Keratinocyte (primary cell): ENCODE results near the gene PACSIN2. TPM values are rescaled to one million over a fixed set of nuclear protein-coding genes. Genes with fewer than 3 reads are reported as not detected.

Source experiments
- DNase-seq: peaks from one replicate; pipeline ENCODE4 v3.0.0-alpha.2; 2011; ENCODE audit warnings: low read depth, missing footprints, low spot score
- FAIRE-seq: peaks from 2 replicates; lab custom pipeline; 2011; peaks lifted over from hg19 to GRCh38; lab: Jason Lieb, UNC
- H2AFZ ChIP-seq: 2 replicates; pipeline ENCODE4 v1.6.0; 2012; ENCODE audit warnings: low read length, control low read depth, inconsistent platforms; ENCODE audit not compliant: control insufficient read depth
- H3K27ac ChIP-seq: 2 replicates; pipeline ENCODE4 v1.5.1; 2011; ENCODE audit warnings: low read length; ENCODE audit not compliant: control insufficient read depth, insufficient read depth
- H3K27me3 ChIP-seq: 3 replicates; pipeline ENCODE4 v1.6.0; 2011; ENCODE audit warnings: low read length; ENCODE audit not compliant: control insufficient read depth, insufficient read depth; ENCODE audit errors: extremely low read depth
- H3K36me3 ChIP-seq, 2 experiments: 2 replicates in 1 of 2; 3 replicates in 1 of 2; pipeline ENCODE4 v1.5.1; 2011; ENCODE audit warnings: low read length in 2 of 2, mild to moderate bottlenecking in 1 of 2; ENCODE audit not compliant: control insufficient read depth in 2 of 2, insufficient read depth in 2 of 2; ENCODE audit errors: extremely low read depth in 1 of 2
- H3K4me1 ChIP-seq: 3 replicates; pipeline ENCODE4 v1.5.1; 2011; ENCODE audit warnings: low read length; ENCODE audit not compliant: control insufficient read depth, insufficient read depth; ENCODE audit errors: extremely low read depth
- H3K4me2 ChIP-seq: 3 replicates; pipeline ENCODE4 v1.6.0; 2011; ENCODE audit warnings: low read depth, low read length; ENCODE audit not compliant: control insufficient read depth, insufficient read depth; ENCODE audit errors: extremely low read depth
- H3K4me3 ChIP-seq, 3 experiments: fragments of 200-600 bp in 1 of 3; sonication (generic) in 1 of 3; 2 replicates in 2 of 3; 3 replicates in 1 of 3; pipeline ENCODE4 v1.5.1; 2011 to 2016; ENCODE audit warnings: low read length in 3 of 3, mild to moderate bottlenecking in 3 of 3, control low read depth in 2 of 3, inconsistent platforms in 1 of 3, low read depth in 1 of 3, mixed read lengths in 1 of 3, mixed run types in 1 of 3, moderate library complexity in 1 of 3; ENCODE audit not compliant: control insufficient read depth in 2 of 3, insufficient read depth in 2 of 3; ENCODE audit errors: extremely low read depth in 1 of 3
- H3K79me2 ChIP-seq: 2 replicates; pipeline ENCODE4 v1.6.0; 2012; ENCODE audit warnings: low read length; ENCODE audit not compliant: control insufficient read depth, insufficient read depth
- H3K9ac ChIP-seq: 3 replicates; pipeline ENCODE4 v1.6.0; 2011; ENCODE audit warnings: low read length; ENCODE audit not compliant: control insufficient read depth, insufficient read depth; ENCODE audit errors: extremely low read depth
- H3K9me1 ChIP-seq: 3 replicates; pipeline ENCODE4 v1.6.0; 2011; ENCODE audit warnings: low read length; ENCODE audit not compliant: control insufficient read depth, insufficient read depth; ENCODE audit errors: extremely low read depth
- H3K9me3 ChIP-seq: 2 replicates; pipeline ENCODE4 v1.5.1; 2012; ENCODE audit warnings: low read depth, low read length; ENCODE audit not compliant: control insufficient read depth
- H4K20me1 ChIP-seq: 3 replicates; pipeline ENCODE4 v1.6.0; 2011; ENCODE audit warnings: low read length; ENCODE audit not compliant: control insufficient read depth, insufficient read depth; ENCODE audit errors: extremely low read depth
- EZH2 ChIP-seq: IDR thresholded peaks from one replicate; pipeline ENCODE4 v1.6.1; 2012; ENCODE audit warnings: inconsistent platforms, mild to moderate bottlenecking, low read length, moderate library complexity
- dilution Hi-C: fragments of 300-500 bp; cut with MboI; formaldehyde crosslinking; loops from one replicate; pipeline ENCODE4 v1.7.0; 2020; ENCODE audit warnings: low sequenced_read_pairs; ENCODE audit not compliant: extremely low pct_ligation_motif_present
- polyA plus RNA-seq, 5 experiments: library from polyadenylated mRNA; depleted of rRNA in 3 of 5; stranded (reverse) in 3 of 5; stranded (forward) in 1 of 5; unstranded in 1 of 5; fragments of >200 nt; gene quantifications; 1 replicate in 1 of 5; 2 replicates in 3 of 5; 3 replicates in 1 of 5; pipeline versions ENCODE4 v1.2.1 to v1.2.3, GENCODE V29; 2011 to 2012; ENCODE audit warnings: missing spikeins in 2 of 5, low read depth in 1 of 5, low replicate concordance in 1 of 5
- TF ChIP-seq, protein P1 (sequence below), 3 experiments: IDR thresholded peaks in 1 of 3; conservative IDR thresholded peaks in 1 of 3; optimal IDR thresholded peaks in 1 of 3; 2 replicates in 2 of 3; 3 replicates in 1 of 3; pipeline versions ENCODE3 to v1.5.1; 2011; ENCODE audit warnings: low read length in 3 of 3, mild to moderate bottlenecking in 3 of 3, moderate library complexity in 2 of 3, control low read depth in 1 of 3, inconsistent platforms in 1 of 3; ENCODE audit not compliant: insufficient read depth in 2 of 3; ENCODE audit errors: extremely low read depth in 1 of 3

PACSIN2 gene
- polyA plus RNA-seq, 1 donor (not counting 4 experiments of a cell fraction or from before 2014, with no cell fraction given) = 55.5 TPM

DNA sequence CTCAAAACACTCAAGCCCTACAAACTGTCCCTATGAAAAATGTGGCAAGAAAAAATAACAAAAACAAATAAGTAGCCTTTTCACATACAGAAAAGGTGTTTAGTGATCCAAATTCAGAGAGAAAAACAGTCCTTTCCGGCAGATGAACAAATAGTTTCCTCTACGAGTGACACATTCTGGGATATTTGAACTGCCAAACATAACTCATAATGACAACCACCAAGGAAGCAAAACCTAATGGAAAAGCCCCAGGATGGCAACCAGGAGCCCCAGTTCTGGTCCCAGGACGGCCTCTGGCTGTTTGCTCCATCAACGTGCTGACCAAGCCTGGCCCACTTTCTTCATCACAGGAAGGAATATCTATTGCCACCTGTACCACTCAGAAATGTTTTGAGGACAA is 6.0 kb downstream of the PACSIN2 start:
- peaks cover 14% of the 10 kb centered on the region for H3K9me1 ChIP-seq
- DNase-seq (no peak), FAIRE-seq (no peak)
- dilution Hi-C loops = no loop called here
- no peak overlapping the region for H3K4me3 ChIP-seq
- TF ChIP-seq, protein P1, sequence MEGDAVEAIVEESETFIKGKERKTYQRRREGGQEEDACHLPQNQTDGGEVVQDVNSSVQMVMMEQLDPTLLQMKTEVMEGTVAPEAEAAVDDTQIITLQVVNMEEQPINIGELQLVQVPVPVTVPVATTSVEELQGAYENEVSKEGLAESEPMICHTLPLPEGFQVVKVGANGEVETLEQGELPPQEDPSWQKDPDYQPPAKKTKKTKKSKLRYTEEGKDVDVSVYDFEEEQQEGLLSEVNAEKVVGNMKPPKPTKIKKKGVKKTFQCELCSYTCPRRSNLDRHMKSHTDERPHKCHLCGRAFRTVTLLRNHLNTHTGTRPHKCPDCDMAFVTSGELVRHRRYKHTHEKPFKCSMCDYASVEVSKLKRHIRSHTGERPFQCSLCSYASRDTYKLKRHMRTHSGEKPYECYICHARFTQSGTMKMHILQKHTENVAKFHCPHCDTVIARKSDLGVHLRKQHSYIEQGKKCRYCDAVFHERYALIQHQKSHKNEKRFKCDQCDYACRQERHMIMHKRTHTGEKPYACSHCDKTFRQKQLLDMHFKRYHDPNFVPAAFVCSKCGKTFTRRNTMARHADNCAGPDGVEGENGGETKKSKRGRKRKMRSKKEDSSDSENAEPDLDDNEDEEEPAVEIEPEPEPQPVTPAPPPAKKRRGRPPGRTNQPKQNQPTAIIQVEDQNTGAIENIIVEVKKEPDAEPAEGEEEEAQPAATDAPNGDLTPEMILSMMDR (optimal IDR thresholded peaks at IDR 0.05 in 1 of 3, IDR thresholded peaks at IDR 0.05 in 1 of 3, conservative IDR thresholded peaks at IDR 0.05 in 1 of 3; ENCODE audit: extremely low read depth in 1 of 3, insufficient read depth in 2 of 3, low read length in 3 of 3) = no peak
- TF ChIP-seq EZH2 = no peak
- H3K4me1 ChIP-seq = peaks cover 40% of the 10 kb centered on the region
- peaks cover 100% of the 10 kb centered on the region for H3K79me2 ChIP-seq
- H3K36me3 ChIP-seq = no peaks in the 10 kb centered on the region
- no peak overlapping the region for H2AFZ ChIP-seq
- no peaks in the 10 kb centered on the region for H3K9me3 ChIP-seq
- H3K4me2 ChIP-seq = no peak overlapping the region
- H3K27ac ChIP-seq = no peak overlapping the region
- H3K9ac ChIP-seq = no peak overlapping the region
- peaks cover 12% of the 10 kb centered on the region for H4K20me1 ChIP-seq
- H3K27me3 ChIP-seq = no peaks in the 10 kb centered on the region

DNA sequence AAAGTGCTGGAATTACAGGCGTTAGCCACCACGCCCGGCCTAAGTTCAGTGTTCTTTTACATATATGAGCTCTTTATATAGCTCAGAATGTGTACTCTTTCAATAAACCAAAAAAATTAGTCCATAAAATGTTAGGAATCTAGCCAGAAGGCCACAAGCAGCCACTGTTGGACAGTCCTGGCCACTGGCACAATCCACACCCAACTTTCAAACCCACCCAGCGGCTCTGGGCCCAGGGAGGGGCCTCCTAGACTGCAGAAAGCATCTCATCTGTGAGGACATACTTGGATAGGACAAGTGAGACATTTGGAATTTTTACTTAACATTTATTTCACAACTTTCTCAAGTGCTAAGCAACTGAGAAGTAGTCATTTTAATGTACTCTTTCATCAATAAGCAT is 6.4 kb downstream of the PACSIN2 start:
- DNase-seq (no peak), FAIRE-seq (no peak)
- Histone ChIP-seq H3K36me3 (peaks cover 0 to 3% of the 10 kb centered on the region in 2 experiments), H3K27ac (no peak overlapping the region), H3K9me1 (peaks cover 14% of the 10 kb centered on the region), H3K79me2 (peaks cover 100% of the 10 kb centered on the region), H3K4me3 (no peak overlapping the region), H3K9ac (no peak overlapping the region), H3K4me2 (no peak overlapping the region), H3K27me3 (no peaks in the 10 kb centered on the region), H3K4me1 (peaks cover 40% of the 10 kb centered on the region), H2AFZ (no peak overlapping the region), H3K9me3 (no peaks in the 10 kb centered on the region), H4K20me1 (peaks cover 8% of the 10 kb centered on the region)
- dilution Hi-C loops = no loop called here
- TF ChIP-seq, protein P1 (optimal IDR thresholded peaks at IDR 0.05 in 1 of 3, IDR thresholded peaks at IDR 0.05 in 1 of 3, conservative IDR thresholded peaks at IDR 0.05 in 1 of 3; ENCODE audit: extremely low read depth in 1 of 3, insufficient read depth in 2 of 3, low read length in 3 of 3) = no peak
- TF ChIP-seq EZH2 = no peak
